GM15510 (cell line): ENCODE measurements around the gene SEMA3G.

ENCODE experiments used
- POLR2A ChIP-seq: IDR thresholded peaks from 3 replicates; pipeline ENCODE4 v1.6.1; 2011; ENCODE audit warnings: borderline replicate concordance; ENCODE audit not compliant: insufficient read length; ENCODE audit errors: extremely low read depth

SEMA3G gene

GRCh38 chr3:52438579-52439425, 6.1 kb downstream of the SEMA3G start:
- TF ChIP-seq POLR2A, result no peak

- TF ChIP-seq POLR2A, result no peak
These were observed 6.9 kb downstream of the SEMA3G start for GRCh38 chr3:52438104-52438376.

GRCh38 chr3:52437326-52438103, 7.4 kb downstream of the SEMA3G start:
- no peak for TF ChIP-seq POLR2A

GRCh38 chr3:52436500-52437149, 8.3 kb downstream of the SEMA3G start:
- no peak for TF ChIP-seq POLR2A

GRCh38 chr3:52435246-52436101, 9.4 kb downstream of the SEMA3G start:
- no peak for TF ChIP-seq POLR2A

GRCh38 chr3:52434491-52435115, 10.3 kb downstream of the SEMA3G start:
- TF ChIP-seq POLR2A, result no peak

GRCh38 chr3:52433996-52434479, 10.9 kb downstream of the SEMA3G start:
- no peak for TF ChIP-seq POLR2A

GRCh38 chr3:52433328-52433995, 11.4 kb downstream of the SEMA3G start:
- TF ChIP-seq POLR2A, result no peak

- no peak for TF ChIP-seq POLR2A
These were observed 12.2 kb downstream of the SEMA3G start for GRCh38 chr3:52432691-52433141.

- no peak for TF ChIP-seq POLR2A
These were observed 12.7 kb downstream of the SEMA3G start for GRCh38 chr3:52432225-52432624.

- TF ChIP-seq POLR2A, result no peak
These were observed 13.3 kb downstream of the SEMA3G start for GRCh38 chr3:52431459-52432223.

- no peak for TF ChIP-seq POLR2A
These were observed 14.5 kb downstream of the SEMA3G start for GRCh38 chr3:52430416-52430810.
